RWPE1 (cell line): ENCODE measurements around the gene CNN2.
A peak's percentile ranks its signal among the peaks of the same experiment; 100 is the strongest.

Experiments
- CTCF ChIA-PET: fragments of 350-600 bp; sonication (Branson Sonifier 250); formaldehyde crosslinking; extraction: SDS; loops from one replicate; lab custom pipeline; 2021; lab: Yijun Ruan, JAX
- POLR2A ChIA-PET: fragments of 400-600 bp; formaldehyde crosslinking; extraction: SDS; loops from one replicate; lab custom pipeline; 2020; ENCODE audit warnings: antibody characterized with exemption; ENCODE audit not compliant: low non-redundant PET; lab: Yijun Ruan, JAX
- DNase-seq: peaks from one replicate; pipeline ENCODE4 v3.0.0; 2012; ENCODE audit warnings: low spot score
- H3K27ac ChIP-seq: fragments of 450-650 bp; 2 replicates; pipeline ENCODE4 v1.5.1; 2017
- TF ChIP-seq, protein P1 (sequence below): fragments of 450-650 bp; conservative IDR thresholded peaks from 2 replicates; pipeline ENCODE4 v1.5.1; 2017; ENCODE audit warnings: low read depth, mild to moderate bottlenecking

The CNN2 gene

DNA sequence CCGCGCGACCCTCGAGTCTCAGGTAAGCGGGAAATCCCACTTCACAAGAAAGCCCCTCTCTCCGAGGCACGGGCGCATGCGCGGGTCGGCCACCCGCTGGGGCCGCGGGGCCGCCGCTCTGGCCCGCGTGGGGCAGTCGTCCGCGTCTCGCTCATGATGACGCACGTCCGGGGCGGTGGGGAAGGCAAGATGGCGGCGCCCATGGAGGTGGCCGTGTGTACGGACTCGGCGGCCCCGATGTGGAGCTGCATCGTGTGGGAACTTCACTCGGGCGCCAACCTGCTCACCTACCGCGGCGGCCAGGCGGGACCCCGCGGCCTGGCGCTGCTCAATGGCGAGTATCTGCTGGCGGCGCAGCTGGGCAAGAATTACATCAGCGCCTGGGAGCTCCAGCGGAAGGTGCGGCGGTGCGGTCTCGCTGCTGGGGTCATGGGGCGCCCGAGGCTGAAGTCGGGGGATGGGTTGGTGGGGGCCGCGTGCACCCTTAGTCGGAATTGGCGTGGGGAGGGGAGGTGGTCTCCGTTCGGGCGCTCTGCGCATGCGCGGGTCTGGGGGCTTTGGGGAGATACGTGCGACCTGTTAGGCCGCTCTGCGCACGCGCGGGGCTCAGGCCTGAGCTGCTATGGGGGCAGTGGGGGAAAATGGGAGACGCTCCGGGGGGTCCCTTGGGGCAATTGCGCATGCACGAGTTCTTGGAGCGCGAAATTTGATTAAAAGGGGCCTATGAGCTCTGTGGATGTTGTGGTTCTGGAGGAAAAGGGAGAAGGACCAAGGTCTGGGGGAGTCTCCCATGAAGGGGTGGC is 42.0 kb upstream of the CNN2 start, which contains the start of gene WDR18:
Gene WDR18, plus strand, starts transcription at position 181 of the 803 bp plus-strand sequence. Its CDS starts 9 bp downstream, at position 190.
- DNase-seq, result peak; percentile 97
- POLR2A ChIA-PET, result interaction anchor here (0.7 to 1.7 kb wide), 3 partner anchors 20 to 61 kb away, joined by 3 to 9 read pairs (median 3); partner anchors contain the start of gene CNN2
- CTCF ChIA-PET, result interaction anchor here (0.6 to 2.4 kb wide), 4 partner anchors 61 to 208 kb away, joined by 3 to 8 read pairs (median 4); no protein-coding TSS in a partner anchor
- TF ChIP-seq, protein P1, sequence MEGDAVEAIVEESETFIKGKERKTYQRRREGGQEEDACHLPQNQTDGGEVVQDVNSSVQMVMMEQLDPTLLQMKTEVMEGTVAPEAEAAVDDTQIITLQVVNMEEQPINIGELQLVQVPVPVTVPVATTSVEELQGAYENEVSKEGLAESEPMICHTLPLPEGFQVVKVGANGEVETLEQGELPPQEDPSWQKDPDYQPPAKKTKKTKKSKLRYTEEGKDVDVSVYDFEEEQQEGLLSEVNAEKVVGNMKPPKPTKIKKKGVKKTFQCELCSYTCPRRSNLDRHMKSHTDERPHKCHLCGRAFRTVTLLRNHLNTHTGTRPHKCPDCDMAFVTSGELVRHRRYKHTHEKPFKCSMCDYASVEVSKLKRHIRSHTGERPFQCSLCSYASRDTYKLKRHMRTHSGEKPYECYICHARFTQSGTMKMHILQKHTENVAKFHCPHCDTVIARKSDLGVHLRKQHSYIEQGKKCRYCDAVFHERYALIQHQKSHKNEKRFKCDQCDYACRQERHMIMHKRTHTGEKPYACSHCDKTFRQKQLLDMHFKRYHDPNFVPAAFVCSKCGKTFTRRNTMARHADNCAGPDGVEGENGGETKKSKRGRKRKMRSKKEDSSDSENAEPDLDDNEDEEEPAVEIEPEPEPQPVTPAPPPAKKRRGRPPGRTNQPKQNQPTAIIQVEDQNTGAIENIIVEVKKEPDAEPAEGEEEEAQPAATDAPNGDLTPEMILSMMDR, result no peak
- H3K27ac ChIP-seq, result peak within 1 kb of the TSS; percentile 81

DNA sequence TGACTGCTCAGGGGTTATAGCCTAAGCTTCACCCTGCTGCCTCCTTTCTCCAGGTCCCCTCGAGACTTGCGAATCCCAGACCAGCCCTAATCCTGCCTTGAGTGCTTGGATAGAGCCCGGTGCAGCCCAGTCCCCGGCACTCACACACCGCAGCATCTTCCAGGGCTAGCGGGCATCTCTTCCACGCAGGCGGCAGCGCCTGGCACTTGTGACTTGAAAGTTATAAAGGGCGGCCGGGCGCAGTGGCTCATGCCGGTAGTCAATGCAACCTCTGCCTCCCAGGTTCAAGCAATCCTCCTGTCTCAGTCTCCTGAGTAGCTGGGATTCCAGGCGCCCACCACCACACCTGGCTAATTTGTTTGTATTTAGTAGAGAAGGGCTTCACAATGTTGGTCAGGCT is 40.3 kb upstream of the CNN2 start:
- peak overlapping the region; percentile 81 for H3K27ac ChIP-seq
- ChIA-PET CTCF (interaction anchor here (0.6 kb wide), 1 partner anchor 528 kb away, joined by 3 read pairs; no protein-coding TSS in a partner anchor), POLR2A (no interaction called here)
- no peak for DNase-seq
- TF ChIP-seq, protein P1, result no peak

DNA sequence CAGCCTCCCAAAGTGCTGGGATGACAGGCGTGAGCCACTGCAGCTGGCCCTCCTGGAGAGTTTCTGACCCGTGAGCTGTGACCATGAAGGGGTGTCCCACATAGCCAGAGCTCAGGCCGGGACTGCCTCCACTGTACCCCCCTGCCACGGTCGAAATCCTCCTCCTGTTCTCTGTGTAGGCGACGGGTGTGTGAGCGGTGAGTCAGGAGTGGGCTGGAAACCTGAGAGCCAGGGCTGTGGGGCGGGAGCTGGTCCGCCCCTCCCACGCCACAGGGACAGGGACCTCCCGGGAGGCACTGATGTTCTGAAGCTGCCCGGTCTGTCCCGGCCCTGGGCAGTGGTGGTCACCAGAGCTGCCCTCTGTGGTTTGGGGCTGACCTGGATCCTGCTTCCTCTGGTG is 38.3 kb upstream of the CNN2 start:
- H3K27ac ChIP-seq, result peak overlapping the region; percentile 25; the same call in 1 of the 2 replicates
- CTCF ChIA-PET, result interaction anchor here (0.5 kb wide), 1 partner anchor 209 kb away, joined by 3 read pairs; no protein-coding TSS in a partner anchor
- DNase-seq, result no peak
- POLR2A ChIA-PET, result interaction anchor here (0.7 kb wide), 1 partner anchor 64 kb away, joined by 4 read pairs; no protein-coding TSS in a partner anchor
- TF ChIP-seq, protein P1, result no peak

DNA sequence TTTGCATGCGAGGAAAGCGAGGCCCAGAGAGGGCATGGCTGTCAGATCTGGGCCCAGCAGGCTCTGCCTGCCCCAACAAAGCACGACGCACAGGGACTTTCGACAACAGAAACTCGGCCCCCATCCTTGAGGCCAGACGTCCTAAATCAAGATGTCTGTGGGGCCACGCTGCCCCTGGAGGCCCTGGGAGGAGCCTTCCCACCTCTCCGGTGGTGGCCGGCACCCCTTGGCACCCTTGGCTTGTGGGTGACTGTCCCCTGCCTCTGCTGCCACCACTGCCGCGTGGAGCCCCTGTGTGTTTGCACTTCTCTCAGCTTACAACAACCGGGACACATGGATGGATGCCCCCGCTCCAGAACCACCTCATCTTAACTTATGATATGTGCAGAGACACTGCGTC is 37.9 kb upstream of the CNN2 start:
- POLR2A ChIA-PET, result no interaction called here
- CTCF ChIA-PET, result interaction anchor here (0.5 to 0.6 kb wide), 2 partner anchors 187 to 210 kb away, joined by 3 read pairs; no protein-coding TSS in a partner anchor
- H3K27ac ChIP-seq, result peak overlapping the region; percentile 25; the same call in 1 of the 2 replicates
- TF ChIP-seq, protein P1, result no peak
- DNase-seq, result no peak

DNA sequence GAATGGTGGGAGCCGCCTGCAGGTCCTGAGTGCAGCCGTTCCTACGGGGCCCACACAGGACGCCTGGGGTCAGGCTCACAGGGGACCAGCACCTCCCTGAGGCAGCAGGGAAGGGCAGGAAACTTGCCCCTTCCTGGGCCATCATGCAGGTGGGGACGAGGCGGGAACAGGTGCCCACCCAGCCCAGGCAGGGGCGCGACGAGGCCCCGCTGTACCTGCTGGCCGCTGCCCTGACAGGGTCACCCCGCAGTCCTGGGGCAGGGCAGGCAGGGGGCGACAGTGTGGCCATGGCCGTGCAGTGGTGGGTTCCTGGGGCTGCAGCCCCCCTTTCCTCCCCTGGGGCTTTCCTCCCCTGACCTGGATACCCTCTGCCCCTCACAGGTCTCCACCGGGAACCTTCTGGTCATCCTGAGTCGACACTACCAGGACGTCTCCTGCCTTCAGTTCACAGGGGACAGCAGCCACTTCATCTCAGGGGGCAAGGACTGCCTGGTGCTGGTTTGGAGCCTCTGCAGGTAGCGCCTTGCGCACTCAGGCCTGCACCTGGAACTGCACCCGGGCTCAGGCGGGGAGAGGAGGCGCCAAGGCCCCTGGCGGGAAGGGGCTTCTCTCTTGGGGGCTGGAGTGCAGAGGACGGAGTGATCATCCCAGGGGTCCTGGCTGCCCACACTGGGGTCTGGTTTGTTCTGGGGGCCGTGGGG is 36.9 kb upstream of the CNN2 start:
- CTCF ChIA-PET, result no interaction called here
- no peak overlapping the region; the same call in 1 of the 2 replicates for H3K27ac ChIP-seq
- DNase-seq, result no peak
- TF ChIP-seq, protein P1, result no peak
- POLR2A ChIA-PET, result no interaction called here

DNA sequence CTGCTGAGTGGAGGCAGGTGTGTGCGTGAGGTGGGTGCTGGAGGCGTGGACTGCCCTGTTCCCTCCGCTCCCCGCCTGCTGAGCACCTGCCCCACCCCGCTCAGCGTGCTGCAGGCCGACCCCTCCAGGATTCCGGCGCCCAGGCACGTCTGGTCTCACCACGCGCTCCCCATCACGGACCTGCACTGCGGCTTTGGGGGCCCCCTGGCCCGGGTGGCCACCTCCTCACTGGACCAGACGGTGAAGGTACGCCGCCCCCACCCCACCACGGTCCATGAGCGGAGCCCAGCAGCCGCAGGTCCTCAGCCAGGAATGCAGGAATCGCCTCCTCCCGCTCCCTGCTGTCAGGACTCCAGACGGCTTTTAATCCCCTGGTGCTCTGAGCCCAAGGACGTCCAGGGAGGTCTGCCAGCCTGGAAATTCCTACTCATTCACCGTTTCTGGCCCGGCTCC is 36.3 kb upstream of the CNN2 start:
- POLR2A ChIA-PET, result no interaction called here
- TF ChIP-seq, protein P1, result no peak
- DNase-seq, result no peak
- CTCF ChIA-PET, result no interaction called here
- peak overlapping the region; percentile 39 for H3K27ac ChIP-seq
